HUES6 (cell line): Measurements from ENCODE around the gene PPP1R12B.
"Not testable (repeated sequence)": the region's sequence is repeated elsewhere in the genome, so short reads cannot be mapped to it uniquely, and the experiment has no call there.

Source experiments
- H3K27ac ChIP-seq: 2 replicates; pipeline ENCODE4 v1.7.0; 2013; ENCODE audit warnings: low read depth, mild to moderate bottlenecking, low read length, inconsistent platforms
- H3K27me3 ChIP-seq: 2 replicates; pipeline ENCODE4 v1.6.1; 2013; ENCODE audit warnings: low read length; ENCODE audit not compliant: control insufficient read depth, insufficient read depth
- H3K36me3 ChIP-seq: 2 replicates; pipeline ENCODE4 v1.6.1; 2013; ENCODE audit warnings: low read length; ENCODE audit not compliant: control insufficient read depth, insufficient read depth
- H3K4me1 ChIP-seq: 2 replicates; pipeline ENCODE4 v1.6.1; 2013; ENCODE audit warnings: low read length; ENCODE audit not compliant: control insufficient read depth, insufficient read depth
- H3K4me3 ChIP-seq: 2 replicates; pipeline ENCODE4 v1.5.1; 2013; ENCODE audit warnings: low read depth, low read length
- H3K9ac ChIP-seq: one replicate; pipeline ENCODE4 v1.6.1; 2013; ENCODE audit warnings: mild to moderate bottlenecking, low read length
- H3K9me3 ChIP-seq: 2 replicates; pipeline ENCODE4 v1.6.1; 2013; ENCODE audit warnings: low read depth, low read length; ENCODE audit not compliant: control insufficient read depth, insufficient read depth

The PPP1R12B gene

GRCh38 chr1:202405928-202406327 lies 57.4 kb downstream of the PPP1R12B start:
- Histone ChIP-seq H3K36me3 (no peaks in the 10 kb centered on the region), H3K27ac (no peak overlapping the region), H3K9ac (no peak overlapping the region), H3K4me3 (no peak overlapping the region), H3K9me3 (no peaks in the 10 kb centered on the region), H3K27me3 (no peaks in the 10 kb centered on the region), H3K4me1 (peaks cover 10% of the 10 kb centered on the region)

- H3K9ac ChIP-seq, H3K9me3 ChIP-seq, H3K36me3 ChIP-seq, H3K4me3 ChIP-seq, H3K27me3 ChIP-seq, H3K27ac ChIP-seq: not testable (repeated sequence)
- H3K4me1 ChIP-seq, result peaks cover 16% of the 10 kb centered on the region
These were observed 58.4 kb downstream of the PPP1R12B start for GRCh38 chr1:202406896-202407295.

DNA sequence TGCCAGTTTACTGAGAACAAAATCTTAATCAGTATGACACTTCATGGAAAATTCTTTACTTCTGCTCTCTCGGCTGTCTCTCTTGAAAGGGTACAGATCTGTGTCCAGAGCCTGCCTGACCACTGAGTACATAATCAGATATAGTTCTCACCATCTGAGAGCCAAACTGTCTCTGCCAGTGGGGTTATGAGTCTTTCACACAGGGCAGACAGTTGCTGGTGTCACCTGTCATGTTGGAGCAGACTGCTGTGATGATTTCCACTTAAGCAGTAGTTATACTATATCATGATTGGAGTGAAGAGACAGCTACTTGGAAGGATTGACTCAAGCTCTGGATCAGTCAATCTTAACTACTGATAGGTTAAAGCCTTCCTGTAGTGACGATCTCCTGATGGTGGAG lies 58.9 kb downstream of the PPP1R12B start:
- H3K4me1 ChIP-seq, result peaks cover 16% of the 10 kb centered on the region
- H3K4me3 ChIP-seq, H3K9me3 ChIP-seq, H3K36me3 ChIP-seq, H3K9ac ChIP-seq, H3K27ac ChIP-seq, H3K27me3 ChIP-seq: not testable (repeated sequence)

GRCh38 chr1:202410251-202410650 lies 61.8 kb downstream of the PPP1R12B start:
- not testable (repeated sequence) for H3K36me3 ChIP-seq, H3K9me3 ChIP-seq, H3K9ac ChIP-seq, H3K27ac ChIP-seq, H3K4me3 ChIP-seq, H3K27me3 ChIP-seq
- peaks cover 16% of the 10 kb centered on the region for H3K4me1 ChIP-seq

DNA sequence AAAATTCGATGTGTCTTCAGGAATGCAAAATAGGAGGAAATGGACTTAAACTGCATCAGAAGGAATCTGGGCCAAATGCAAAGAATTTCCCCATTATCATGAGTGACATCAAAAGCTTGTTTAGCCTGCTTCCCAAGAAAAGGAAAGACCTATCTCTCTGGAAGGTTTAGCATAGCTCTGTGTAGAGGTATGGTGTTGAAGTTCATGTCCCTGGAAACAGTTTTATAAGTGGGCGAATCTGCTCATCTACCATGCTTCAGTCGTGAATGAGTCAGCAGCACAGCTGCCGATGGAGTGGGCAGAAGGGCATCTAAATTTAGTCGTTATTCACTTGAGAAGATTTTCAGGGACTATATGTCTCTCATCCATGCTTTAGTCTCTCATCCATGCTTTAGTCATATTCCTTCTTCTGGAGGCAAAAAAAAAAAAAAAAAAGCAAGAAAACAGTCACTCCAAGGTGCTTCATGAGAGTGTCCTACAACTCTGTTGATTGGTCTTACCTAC lies 62.4 kb downstream of the PPP1R12B start:
- not testable (repeated sequence) for H3K4me3 ChIP-seq, H3K36me3 ChIP-seq, H3K9ac ChIP-seq, H3K27ac ChIP-seq, H3K9me3 ChIP-seq, H3K27me3 ChIP-seq
- peaks cover 16% of the 10 kb centered on the region for H3K4me1 ChIP-seq

- no peaks in the 10 kb centered on the region for H3K36me3 ChIP-seq
- H3K9ac ChIP-seq, result no peak overlapping the region
- H3K27ac ChIP-seq, result no peak overlapping the region
- H3K4me3 ChIP-seq, result no peak overlapping the region
- peaks cover 16% of the 10 kb centered on the region for H3K4me1 ChIP-seq
- H3K27me3 ChIP-seq, result no peaks in the 10 kb centered on the region
- no peaks in the 10 kb centered on the region for H3K9me3 ChIP-seq
These were observed 62.9 kb downstream of the PPP1R12B start for GRCh38 chr1:202411422-202411821.

DNA sequence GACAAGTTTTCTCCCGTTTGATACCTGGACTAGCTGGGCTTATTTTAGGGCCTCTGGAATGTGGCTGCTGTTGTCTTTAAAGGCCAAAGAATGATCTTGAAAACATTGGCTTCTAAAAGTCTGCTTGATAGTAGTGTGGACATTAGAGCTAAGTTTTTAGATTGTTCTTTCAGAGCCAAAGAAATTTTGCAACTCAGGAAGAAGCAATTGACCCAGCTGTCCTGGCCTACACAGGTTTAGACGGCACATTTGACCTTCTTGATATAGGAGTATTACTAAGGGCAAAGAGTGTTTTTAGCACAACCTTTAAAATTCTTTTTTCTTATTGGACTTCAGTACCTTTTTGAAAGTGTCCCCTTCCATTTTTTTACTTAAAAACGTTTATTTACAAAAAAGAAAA lies 63.9 kb downstream of the PPP1R12B start:
- H3K27ac ChIP-seq, H3K9ac ChIP-seq, H3K4me3 ChIP-seq, H3K36me3 ChIP-seq, H3K27me3 ChIP-seq, H3K9me3 ChIP-seq: not testable (repeated sequence)
- H3K4me1 ChIP-seq, result peaks cover 16% of the 10 kb centered on the region

GRCh38 chr1:202416641-202417040 lies 68.1 kb downstream of the PPP1R12B start:
- no peaks in the 10 kb centered on the region for H3K9me3 ChIP-seq
- H3K27ac ChIP-seq, result no peak overlapping the region
- H3K4me3 ChIP-seq, result no peak overlapping the region
- no peaks in the 10 kb centered on the region for H3K36me3 ChIP-seq
- H3K27me3 ChIP-seq, result no peaks in the 10 kb centered on the region
- H3K4me1 ChIP-seq, result peaks cover 5% of the 10 kb centered on the region; the same call in 1 of the 2 replicates
- no peak overlapping the region for H3K9ac ChIP-seq

GRCh38 chr1:202417141-202417540 lies 68.6 kb downstream of the PPP1R12B start:
- not testable (repeated sequence) for H3K9ac ChIP-seq, H3K36me3 ChIP-seq, H3K9me3 ChIP-seq, H3K4me3 ChIP-seq, H3K27ac ChIP-seq, H3K27me3 ChIP-seq, H3K4me1 ChIP-seq

- not testable (repeated sequence) for H3K9ac ChIP-seq, H3K4me1 ChIP-seq, H3K36me3 ChIP-seq, H3K9me3 ChIP-seq, H3K27ac ChIP-seq, H3K4me3 ChIP-seq, H3K27me3 ChIP-seq
These were observed 69.3 kb downstream of the PPP1R12B start for GRCh38 chr1:202417762-202418201.

DNA sequence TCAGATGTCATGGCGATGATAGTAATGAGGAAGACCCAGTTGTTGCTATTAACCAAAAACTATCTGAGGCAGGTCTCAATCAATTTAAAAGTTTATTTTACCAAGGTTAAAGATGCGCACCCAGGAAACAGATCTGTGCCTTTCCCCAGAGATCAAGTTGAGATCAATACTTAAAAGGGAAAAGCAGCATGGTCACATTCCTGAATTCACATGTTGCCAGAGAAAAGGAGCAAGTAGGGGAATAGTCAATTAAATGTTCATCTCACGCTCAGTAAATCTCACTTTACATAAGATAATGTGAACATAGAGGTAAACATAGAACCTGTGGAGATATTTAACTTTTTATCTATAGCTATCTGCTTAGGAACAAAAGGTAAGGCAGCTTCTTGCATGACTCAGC lies 71.2 kb downstream of the PPP1R12B start:
- H3K36me3 ChIP-seq, H3K9ac ChIP-seq, H3K9me3 ChIP-seq, H3K4me1 ChIP-seq, H3K4me3 ChIP-seq, H3K27me3 ChIP-seq, H3K27ac ChIP-seq: not testable (repeated sequence)

DNA sequence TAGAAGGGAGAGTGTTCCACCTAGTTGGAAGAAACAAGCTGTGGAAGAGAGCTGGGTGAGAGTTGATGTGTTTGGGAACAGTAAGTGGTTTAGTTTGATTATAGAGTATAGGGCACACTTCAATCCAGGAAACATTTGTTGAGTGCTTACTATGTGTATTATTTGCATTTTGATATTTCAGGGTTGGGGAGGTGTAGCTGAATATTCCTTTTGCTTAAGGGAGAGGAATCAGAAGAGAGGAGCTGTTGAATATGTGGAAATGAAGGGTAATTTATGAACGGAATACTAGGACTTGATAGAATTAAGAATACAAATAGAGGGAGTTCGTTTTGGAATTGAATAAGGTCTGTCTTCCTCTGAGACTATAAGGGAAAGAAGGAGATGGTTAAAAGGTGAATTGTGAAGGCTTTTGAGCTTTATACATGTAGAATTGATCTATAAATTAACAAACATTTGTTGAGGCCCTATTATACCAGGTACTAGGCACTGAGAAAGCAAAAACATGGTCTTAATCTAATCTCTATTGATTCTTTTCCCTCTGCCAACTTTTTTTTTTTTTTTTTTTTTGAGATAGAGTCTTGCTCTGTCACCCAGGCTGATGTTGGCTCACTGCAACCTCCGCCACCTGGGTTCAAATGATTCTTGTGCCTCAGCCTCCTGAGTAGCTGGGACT lies 72.1 kb downstream of the PPP1R12B start:
- H3K27me3 ChIP-seq, H3K27ac ChIP-seq, H3K4me1 ChIP-seq, H3K9me3 ChIP-seq, H3K4me3 ChIP-seq, H3K36me3 ChIP-seq, H3K9ac ChIP-seq: not testable (repeated sequence)
